Keratinocyte (primary cell): Measurements from ENCODE around the gene TENM4. TPM values are rescaled to one million over a fixed set of nuclear protein-coding genes. Genes with fewer than 3 reads are reported as not detected.
A peak's percentile ranks its signal among the peaks of the same experiment; 100 is the strongest.

ENCODE experiments used
- DNase-seq: peaks from one replicate; pipeline ENCODE4 v3.0.0-alpha.2; 2011; ENCODE audit warnings: low read depth, missing footprints, low spot score
- FAIRE-seq: peaks from 2 replicates; lab custom pipeline; 2011; peaks lifted over from hg19 to GRCh38; lab: Jason Lieb, UNC
- H2AFZ ChIP-seq: 2 replicates; pipeline ENCODE4 v1.6.0; 2012; ENCODE audit warnings: low read length, control low read depth, inconsistent platforms; ENCODE audit not compliant: control insufficient read depth
- H3K27ac ChIP-seq: 2 replicates; pipeline ENCODE4 v1.5.1; 2011; ENCODE audit warnings: low read length; ENCODE audit not compliant: control insufficient read depth, insufficient read depth
- H3K27me3 ChIP-seq: 3 replicates; pipeline ENCODE4 v1.6.0; 2011; ENCODE audit warnings: low read length; ENCODE audit not compliant: control insufficient read depth, insufficient read depth; ENCODE audit errors: extremely low read depth
- H3K36me3 ChIP-seq, 2 experiments: 2 replicates in 1 of 2; 3 replicates in 1 of 2; pipeline ENCODE4 v1.5.1; 2011; ENCODE audit warnings: low read length in 2 of 2, mild to moderate bottlenecking in 1 of 2; ENCODE audit not compliant: control insufficient read depth in 2 of 2, insufficient read depth in 2 of 2; ENCODE audit errors: extremely low read depth in 1 of 2
- H3K4me1 ChIP-seq: 3 replicates; pipeline ENCODE4 v1.5.1; 2011; ENCODE audit warnings: low read length; ENCODE audit not compliant: control insufficient read depth, insufficient read depth; ENCODE audit errors: extremely low read depth
- H3K4me2 ChIP-seq: 3 replicates; pipeline ENCODE4 v1.6.0; 2011; ENCODE audit warnings: low read depth, low read length; ENCODE audit not compliant: control insufficient read depth, insufficient read depth; ENCODE audit errors: extremely low read depth
- H3K4me3 ChIP-seq, 3 experiments: fragments of 200-600 bp in 1 of 3; sonication (generic) in 1 of 3; 2 replicates in 2 of 3; 3 replicates in 1 of 3; pipeline ENCODE4 v1.5.1; 2011 to 2016; ENCODE audit warnings: low read length in 3 of 3, mild to moderate bottlenecking in 3 of 3, control low read depth in 2 of 3, inconsistent platforms in 1 of 3, low read depth in 1 of 3, mixed read lengths in 1 of 3, mixed run types in 1 of 3, moderate library complexity in 1 of 3; ENCODE audit not compliant: control insufficient read depth in 2 of 3, insufficient read depth in 2 of 3; ENCODE audit errors: extremely low read depth in 1 of 3
- H3K79me2 ChIP-seq: 2 replicates; pipeline ENCODE4 v1.6.0; 2012; ENCODE audit warnings: low read length; ENCODE audit not compliant: control insufficient read depth, insufficient read depth
- H3K9ac ChIP-seq: 3 replicates; pipeline ENCODE4 v1.6.0; 2011; ENCODE audit warnings: low read length; ENCODE audit not compliant: control insufficient read depth, insufficient read depth; ENCODE audit errors: extremely low read depth
- H3K9me1 ChIP-seq: 3 replicates; pipeline ENCODE4 v1.6.0; 2011; ENCODE audit warnings: low read length; ENCODE audit not compliant: control insufficient read depth, insufficient read depth; ENCODE audit errors: extremely low read depth
- H3K9me3 ChIP-seq: 2 replicates; pipeline ENCODE4 v1.5.1; 2012; ENCODE audit warnings: low read depth, low read length; ENCODE audit not compliant: control insufficient read depth
- H4K20me1 ChIP-seq: 3 replicates; pipeline ENCODE4 v1.6.0; 2011; ENCODE audit warnings: low read length; ENCODE audit not compliant: control insufficient read depth, insufficient read depth; ENCODE audit errors: extremely low read depth
- CTCF ChIP-seq, 3 experiments: IDR thresholded peaks in 1 of 3; conservative IDR thresholded peaks in 1 of 3; optimal IDR thresholded peaks in 1 of 3; 2 replicates in 2 of 3; 3 replicates in 1 of 3; pipeline versions ENCODE3 to v1.5.1; 2011; ENCODE audit warnings: low read length in 3 of 3, mild to moderate bottlenecking in 3 of 3, moderate library complexity in 2 of 3, control low read depth in 1 of 3, inconsistent platforms in 1 of 3; ENCODE audit not compliant: insufficient read depth in 2 of 3; ENCODE audit errors: extremely low read depth in 1 of 3
- EZH2 ChIP-seq: IDR thresholded peaks from one replicate; pipeline ENCODE4 v1.6.1; 2012; ENCODE audit warnings: inconsistent platforms, mild to moderate bottlenecking, low read length, moderate library complexity
- dilution Hi-C: fragments of 300-500 bp; cut with MboI; formaldehyde crosslinking; loops from one replicate; pipeline ENCODE4 v1.7.0; 2020; ENCODE audit warnings: low sequenced_read_pairs; ENCODE audit not compliant: extremely low pct_ligation_motif_present
- polyA plus RNA-seq, 5 experiments: library from polyadenylated mRNA; depleted of rRNA in 3 of 5; stranded (reverse) in 3 of 5; stranded (forward) in 1 of 5; unstranded in 1 of 5; fragments of >200 nt; gene quantifications; 1 replicate in 1 of 5; 2 replicates in 3 of 5; 3 replicates in 1 of 5; pipeline versions ENCODE4 v1.2.1 to v1.2.3, GENCODE V29; 2011 to 2012; ENCODE audit warnings: missing spikeins in 2 of 5, low read depth in 1 of 5, low replicate concordance in 1 of 5

The TENM4 gene
- polyA plus RNA-seq, 1 donor (not counting 4 experiments of a cell fraction or from before 2014, with no cell fraction given) = 3.5 TPM

GRCh38 chr11:79419120-79419519, 21.7 kb downstream of the TENM4 start:
- H3K9me1 ChIP-seq = no peaks in the 10 kb centered on the region
- H3K36me3 ChIP-seq = no peaks in the 10 kb centered on the region
- H4K20me1 ChIP-seq = no peaks in the 10 kb centered on the region
- peak; percentile 100 for FAIRE-seq
- H3K9me3 ChIP-seq = no peaks in the 10 kb centered on the region
- peak overlapping the region in 1 of 3 experiments; percentile 5 for H3K4me3 ChIP-seq
- TF ChIP-seq CTCF (optimal IDR thresholded peaks at IDR 0.05 in 1 of 3, IDR thresholded peaks at IDR 0.05 in 1 of 3, conservative IDR thresholded peaks at IDR 0.05 in 1 of 3; ENCODE audit: extremely low read depth in 1 of 3, insufficient read depth in 2 of 3, low read length in 3 of 3) (no peak), EZH2 (no peak)
- dilution Hi-C loops = no loop called here
- H3K4me1 ChIP-seq = peaks cover 69% of the 10 kb centered on the region
- H3K27ac ChIP-seq = peak overlapping the region; percentile 94
- H3K27me3 ChIP-seq = no peaks in the 10 kb centered on the region
- no peak overlapping the region for H2AFZ ChIP-seq
- peak; percentile 93 for DNase-seq
- peaks cover 51% of the 10 kb centered on the region for H3K79me2 ChIP-seq
- H3K9ac ChIP-seq = peak overlapping the region; percentile 42
- H3K4me2 ChIP-seq = peak overlapping the region; percentile 52

GRCh38 chr11:79418241-79418640, 22.6 kb downstream of the TENM4 start:
- H3K9me1 ChIP-seq = no peaks in the 10 kb centered on the region
- H3K4me2 ChIP-seq = peak overlapping the region; percentile 52
- no peak overlapping the region for H3K4me3 ChIP-seq
- FAIRE-seq (peak; percentile 85), DNase-seq (no peak)
- peaks cover 46% of the 10 kb centered on the region for H3K79me2 ChIP-seq
- no peaks in the 10 kb centered on the region for H3K36me3 ChIP-seq
- H3K27ac ChIP-seq = peak overlapping the region; percentile 94
- TF ChIP-seq CTCF (optimal IDR thresholded peaks at IDR 0.05 in 1 of 3, IDR thresholded peaks at IDR 0.05 in 1 of 3, conservative IDR thresholded peaks at IDR 0.05 in 1 of 3; ENCODE audit: extremely low read depth in 1 of 3, insufficient read depth in 2 of 3, low read length in 3 of 3) (no peak), EZH2 (no peak)
- no peaks in the 10 kb centered on the region for H3K9me3 ChIP-seq
- H4K20me1 ChIP-seq = no peaks in the 10 kb centered on the region
- peaks cover 76% of the 10 kb centered on the region for H3K4me1 ChIP-seq
- no peaks in the 10 kb centered on the region for H3K27me3 ChIP-seq
- peak overlapping the region; percentile 42 for H3K9ac ChIP-seq
- dilution Hi-C loops = no loop called here
- no peak overlapping the region for H2AFZ ChIP-seq
